Measurements from ENCODE around the gene ONECUT2.

- TF ChIP-seq CTCF (IDR thresholded peaks at IDR 0.05) = no peak
- no peak for TF ChIP-seq POLR2A (IDR thresholded peaks at IDR 0.05)
Measured at GRCh38 chr18:57429167-57430078, 5.8 kb upstream of the ONECUT2 start.

Measured in uterus (tissue), 2 donors.